SW 1271 (cell line): ENCODE data around the gene NDUFV3.
"Not testable (repeated sequence)": the region's sequence is repeated elsewhere in the genome, so short reads cannot be mapped to it uniquely, and the experiment has no call there.

Experiments
- DNase-seq, 2 experiments: peaks; one replicate each; lab custom pipeline; 2025; lab: John Stamatoyannopoulos, UW

The NDUFV3 gene

DNA sequence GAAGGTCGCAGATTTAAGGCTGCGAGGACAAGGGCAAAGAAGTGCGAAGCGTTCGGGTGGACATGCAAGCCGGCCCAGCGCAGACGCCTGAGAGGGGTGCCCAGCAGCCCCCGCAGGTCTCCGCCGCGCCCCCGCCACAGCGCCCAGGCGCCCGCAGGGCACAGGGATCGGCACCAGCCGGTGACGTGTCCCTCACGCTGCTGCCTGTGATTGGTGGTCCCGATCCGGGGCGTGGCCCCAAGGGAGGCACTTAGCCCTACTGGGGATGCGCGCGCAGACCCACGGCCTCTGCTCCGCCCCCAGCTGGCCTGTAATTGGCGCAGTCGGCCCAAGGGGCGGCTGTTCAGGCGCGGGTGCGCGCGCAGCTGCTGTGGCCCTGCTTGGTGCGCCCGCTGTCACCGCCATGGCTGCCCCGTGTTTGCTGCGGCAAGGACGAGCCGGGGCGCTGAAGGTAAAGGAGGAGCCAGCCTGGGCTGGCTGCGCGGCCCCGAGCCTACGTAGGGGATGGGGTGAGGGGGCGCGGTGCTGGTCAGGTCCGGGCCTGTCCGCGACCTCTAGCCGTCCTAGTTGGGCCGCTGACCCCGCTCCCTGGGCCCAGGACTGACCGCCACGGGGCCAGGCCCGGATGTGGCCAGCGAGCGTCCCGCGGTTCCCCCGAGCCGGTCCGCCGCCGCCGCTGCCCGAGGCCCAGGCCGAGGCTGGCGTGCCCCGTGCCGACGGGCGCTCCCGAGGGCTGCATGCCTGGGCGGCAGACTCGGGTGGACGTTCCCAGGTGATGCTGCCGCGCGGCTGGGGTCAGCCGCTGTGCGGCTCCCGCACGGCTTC is at the start of gene NDUFV3:
TSS of gene NDUFV3 (plus strand) at position 379 of the 825 bp plus-strand sequence. CDS start at position 404, 25 bp downstream.
- peak; percentile 90 to 91 for DNase-seq

DNA sequence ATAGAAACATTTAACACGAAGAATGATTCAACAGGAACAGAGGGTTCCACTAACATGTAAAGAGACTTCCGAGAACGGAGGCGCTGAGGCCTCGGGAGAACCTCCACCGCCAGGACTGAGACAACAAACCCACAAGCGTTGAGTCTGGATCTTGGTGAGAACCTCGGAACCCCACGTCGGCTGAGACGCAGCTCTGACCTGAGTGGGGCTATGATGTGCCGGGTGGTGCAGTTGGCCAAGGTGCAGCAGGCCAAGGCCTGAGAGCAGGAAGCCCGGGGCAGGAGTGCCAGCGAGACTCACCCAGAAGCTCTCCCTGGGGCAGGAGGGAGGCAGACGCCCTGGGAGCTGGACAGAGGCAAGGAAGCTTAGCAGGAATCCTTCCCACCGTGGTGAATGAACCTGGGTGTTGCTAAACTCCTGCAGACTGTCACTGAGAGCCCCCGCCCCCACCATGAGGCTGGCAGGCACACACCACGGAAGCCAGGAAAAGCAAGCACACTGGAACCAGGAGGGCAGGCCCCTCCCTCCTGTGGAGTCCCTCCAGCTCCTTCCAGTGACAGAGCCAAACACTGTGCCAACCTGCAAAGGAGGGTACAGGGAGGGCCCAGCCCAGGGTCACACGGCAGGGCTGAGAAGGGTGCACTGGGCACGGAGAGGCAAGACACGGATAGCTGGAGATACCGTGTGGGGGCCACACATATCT is 48.5 kb upstream of the NDUFV3 start:
- no peak for DNase-seq

DNA sequence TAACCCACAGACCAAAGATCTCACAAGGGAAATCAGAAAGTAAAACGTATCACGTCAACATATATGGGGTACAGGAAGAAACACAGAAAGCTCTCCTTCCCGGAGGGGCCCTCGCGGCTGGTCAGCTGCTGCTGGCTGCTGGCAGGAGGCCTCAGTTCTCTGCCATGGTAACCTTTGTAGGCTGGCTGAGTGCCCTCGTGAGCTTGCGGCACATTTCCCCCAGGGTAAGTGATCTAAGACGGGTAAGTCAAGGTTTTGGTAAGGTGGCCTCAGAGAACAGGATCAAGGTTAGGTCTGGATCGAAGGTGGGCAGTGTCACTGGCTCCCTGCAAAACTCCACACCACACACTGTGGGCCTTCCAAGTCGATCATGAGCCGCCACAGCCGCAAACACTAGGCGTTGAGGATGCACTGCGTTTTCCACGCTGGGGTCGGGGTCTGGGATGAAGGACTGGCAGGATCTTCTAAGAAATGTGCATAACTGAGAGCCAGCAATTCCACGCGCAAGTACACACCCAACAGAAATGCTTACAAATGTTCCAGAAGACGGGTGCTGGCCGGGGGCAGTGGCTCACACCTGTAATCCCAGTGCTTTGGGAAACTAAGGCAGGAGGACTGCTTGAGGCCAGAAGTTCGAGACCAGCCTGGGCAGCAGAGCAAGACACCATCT is 47.7 kb upstream of the NDUFV3 start:
- DNase-seq, result no peak

DNA sequence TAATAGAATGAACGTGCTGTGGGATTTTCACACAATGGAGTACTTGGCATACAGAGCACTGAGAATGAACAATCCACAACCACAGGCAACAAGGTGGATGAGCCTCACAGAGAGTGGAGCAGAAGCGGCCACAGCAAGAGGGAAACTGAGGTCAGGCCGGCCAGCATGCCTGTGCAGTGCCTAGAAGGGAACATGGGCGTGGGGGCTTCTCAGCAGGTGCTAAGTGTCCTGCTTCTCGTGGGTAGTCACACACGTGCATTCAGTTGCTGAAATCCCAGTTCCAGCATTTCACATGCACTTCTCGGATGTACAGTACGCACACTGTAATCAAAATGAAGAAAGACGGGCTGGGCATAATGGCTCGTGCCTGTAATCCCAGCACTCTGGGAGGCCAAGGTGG is 46.9 kb upstream of the NDUFV3 start:
- no peak for DNase-seq

DNA sequence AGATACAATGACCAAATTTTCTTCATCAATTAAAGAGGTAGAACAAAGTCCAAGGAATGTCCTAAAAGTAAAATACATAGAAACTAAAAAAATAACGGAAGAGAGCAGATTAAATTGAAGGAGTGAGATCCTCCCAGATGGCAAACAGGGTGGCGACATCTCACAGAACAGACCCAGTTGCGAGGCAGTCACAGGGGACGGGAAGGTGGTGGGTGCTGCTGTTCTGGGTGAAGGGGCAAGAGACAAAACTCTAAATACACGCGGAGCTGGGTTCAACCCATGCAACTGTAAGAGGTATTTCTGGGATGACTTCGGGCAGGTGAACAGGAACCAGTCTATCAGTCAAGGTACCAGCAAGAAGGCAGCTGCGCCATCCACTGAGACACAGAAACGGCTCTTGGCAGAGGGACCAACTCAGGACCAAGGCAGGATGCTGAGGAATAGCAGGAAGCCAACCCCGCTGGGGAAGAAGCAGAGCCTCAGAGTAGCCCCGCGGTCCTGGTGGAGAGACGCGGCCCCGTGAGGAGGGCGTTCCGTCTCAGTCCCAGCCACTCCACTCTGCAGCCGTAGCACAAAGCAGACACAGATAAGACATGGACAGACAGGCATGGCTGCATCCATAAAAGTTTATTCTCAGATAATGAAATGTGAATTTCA is 45.9 kb upstream of the NDUFV3 start:
- no peak for DNase-seq

DNA sequence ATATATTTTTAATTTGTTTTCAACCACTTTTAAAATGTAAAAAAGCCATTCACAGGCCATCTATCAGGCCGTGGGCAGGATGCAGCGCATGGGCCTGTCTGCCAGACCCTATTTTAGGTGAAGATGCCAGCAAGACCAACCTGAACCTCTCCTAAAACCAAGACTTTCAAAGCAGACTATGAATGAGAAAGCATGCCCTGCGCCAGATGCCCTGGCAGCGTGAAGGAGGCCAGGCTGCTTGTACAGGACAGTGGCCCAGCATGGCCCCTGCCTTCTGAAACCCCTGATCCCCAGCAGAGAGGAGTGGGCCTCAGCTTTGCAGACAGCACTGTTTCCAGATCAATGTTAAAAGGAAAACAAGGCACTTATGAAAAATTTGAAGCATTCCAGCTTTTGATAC is 45.4 kb upstream of the NDUFV3 start:
- DNase-seq, result no peak

DNA sequence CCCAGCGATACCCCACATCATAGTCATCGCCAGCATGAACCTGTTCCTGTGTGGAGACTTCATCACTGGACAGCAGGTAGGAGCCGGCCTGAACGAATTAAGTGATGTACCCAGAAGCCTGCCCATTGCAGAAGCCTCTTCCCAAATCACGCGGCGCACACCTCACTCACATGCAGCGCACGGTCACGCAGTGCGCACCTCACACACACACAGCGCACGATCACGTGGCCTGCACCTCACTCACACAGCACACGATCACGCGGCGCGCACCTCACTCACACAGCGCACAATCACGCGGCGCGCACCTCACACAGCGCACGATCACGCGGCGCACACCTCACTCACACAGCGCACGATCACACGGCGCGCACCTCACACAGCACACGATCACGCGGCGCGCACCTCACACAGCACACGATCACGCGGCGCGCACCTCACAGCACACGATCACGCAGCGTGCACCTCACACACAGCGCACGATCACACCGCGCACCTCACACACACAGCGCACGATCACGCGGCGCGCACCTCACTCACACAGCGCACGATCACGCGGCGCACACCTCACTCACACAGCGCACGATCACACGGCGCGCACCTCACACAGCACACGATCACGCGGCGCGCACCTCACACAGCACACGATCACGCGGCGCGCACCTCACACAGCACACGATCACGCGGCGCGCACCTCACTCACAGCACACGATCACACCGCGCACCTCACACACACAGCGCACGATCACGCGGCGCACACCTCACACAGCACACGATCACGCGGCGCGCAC is 44.8 kb upstream of the NDUFV3 start:
- DNase-seq, result not testable (repeated sequence)

DNA sequence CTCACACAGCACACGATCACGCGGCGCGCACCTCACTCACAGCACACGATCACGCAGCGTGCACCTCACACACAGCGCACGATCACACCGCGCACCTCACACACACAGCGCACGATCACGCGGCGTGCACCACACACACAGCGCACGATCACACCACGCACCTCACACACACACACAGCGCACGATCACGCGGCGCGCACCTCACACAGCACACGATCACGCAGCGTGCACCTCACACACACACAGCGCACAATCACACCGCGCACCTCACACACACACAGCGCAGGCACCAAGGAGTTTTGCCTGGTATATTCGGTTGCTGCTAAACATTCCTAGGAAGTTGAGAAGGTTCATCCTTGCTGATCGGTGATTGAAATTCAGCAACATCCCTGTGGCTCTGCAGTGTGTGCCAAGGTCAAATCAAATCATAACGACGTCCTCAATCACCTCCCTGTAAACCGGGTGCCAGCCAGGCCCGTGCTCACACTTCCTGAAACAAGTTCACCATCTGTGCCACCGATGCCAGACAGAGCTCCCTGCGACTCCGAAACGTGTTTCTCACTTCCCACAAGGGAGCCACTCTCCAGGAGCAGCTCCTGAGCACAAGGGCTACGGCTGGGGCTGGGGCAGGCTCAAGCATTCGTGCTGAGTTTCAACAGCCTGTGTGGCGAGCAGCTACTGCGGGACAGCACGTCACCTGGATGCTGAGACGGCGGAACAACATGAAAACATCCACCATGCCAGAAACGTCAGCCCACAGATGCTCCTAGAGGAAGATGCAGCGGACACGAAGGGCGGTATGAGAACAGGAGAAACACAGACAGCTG is 44.0 kb upstream of the NDUFV3 start:
- DNase-seq, result no peak

DNA sequence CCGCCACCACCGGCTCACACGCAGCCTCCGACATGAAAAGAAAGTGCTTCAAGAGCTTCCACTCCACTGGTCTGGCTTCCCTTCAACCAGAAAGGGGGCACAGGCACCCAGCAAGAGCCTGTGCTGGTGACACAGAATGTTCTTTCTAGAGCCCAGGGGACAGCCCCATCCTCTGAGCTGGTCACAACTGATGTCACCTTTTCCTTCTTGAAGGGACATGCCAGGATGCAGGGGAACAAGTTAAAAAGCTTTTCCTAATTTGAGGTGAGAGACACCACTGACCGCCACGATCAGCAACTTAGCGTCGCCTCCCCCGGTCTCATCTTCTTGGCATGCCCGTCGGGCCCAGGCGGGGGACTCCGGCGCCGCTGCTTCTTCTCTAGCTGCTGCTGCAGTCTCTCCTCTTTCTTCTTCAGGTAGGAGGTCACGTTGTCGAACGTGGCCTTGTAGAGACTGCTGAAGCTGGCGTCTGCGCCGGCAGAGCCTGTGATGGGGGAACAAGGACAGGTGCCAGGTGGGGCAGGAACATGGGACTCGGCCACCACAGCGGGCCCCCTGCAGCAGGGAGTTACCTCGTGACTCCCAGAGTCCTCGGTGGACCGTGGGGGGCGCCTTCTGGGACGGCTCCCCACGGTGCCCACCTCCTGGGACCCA is 43.2 kb upstream of the NDUFV3 start:
- DNase-seq, result no peak

DNA sequence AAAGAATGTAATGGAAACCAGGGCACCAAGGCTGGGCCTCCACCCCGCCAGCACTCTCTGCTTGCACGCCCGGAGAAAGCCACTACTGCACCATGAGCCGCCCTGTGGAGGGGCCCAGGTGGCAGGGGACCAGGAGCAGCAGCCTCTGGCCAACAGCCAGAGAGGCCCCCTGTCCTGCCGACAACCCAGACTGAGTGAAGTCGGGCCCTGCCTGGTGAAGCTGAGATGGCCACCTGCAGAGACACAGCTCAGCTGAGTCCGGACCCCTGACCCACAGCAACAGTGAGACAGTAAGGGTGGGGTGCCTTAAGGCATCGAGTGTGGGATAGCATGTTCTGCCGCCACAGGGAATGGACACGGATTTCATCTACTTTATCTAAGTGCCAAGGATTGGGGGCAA is 42.6 kb upstream of the NDUFV3 start:
- DNase-seq, result no peak

DNA sequence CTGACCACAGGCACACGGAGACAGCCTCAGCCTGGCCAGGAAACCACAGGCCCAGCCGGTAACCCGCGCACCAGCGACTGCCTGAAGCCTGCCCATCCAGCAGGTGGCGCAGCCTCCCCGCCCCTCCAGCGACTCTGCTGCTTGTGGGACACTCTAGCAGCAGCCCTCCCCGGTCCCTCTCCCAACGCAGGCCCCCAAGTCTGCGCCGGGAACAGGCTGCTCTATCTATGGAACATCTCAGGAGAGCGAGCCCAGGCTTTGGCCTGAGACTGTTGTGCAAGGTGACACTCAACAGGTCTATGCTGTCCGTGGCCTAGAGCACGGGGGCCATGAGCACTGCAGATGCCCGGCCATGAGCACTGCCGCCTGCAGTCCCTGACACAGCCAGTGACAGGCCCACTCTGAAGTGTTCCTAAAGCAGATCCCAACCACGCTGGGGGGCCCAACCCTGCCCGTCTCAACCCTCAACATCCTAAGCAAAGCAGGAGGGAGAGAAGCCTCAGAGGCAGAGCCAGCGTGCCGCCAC is 42.2 kb upstream of the NDUFV3 start:
- no peak for DNase-seq

DNA sequence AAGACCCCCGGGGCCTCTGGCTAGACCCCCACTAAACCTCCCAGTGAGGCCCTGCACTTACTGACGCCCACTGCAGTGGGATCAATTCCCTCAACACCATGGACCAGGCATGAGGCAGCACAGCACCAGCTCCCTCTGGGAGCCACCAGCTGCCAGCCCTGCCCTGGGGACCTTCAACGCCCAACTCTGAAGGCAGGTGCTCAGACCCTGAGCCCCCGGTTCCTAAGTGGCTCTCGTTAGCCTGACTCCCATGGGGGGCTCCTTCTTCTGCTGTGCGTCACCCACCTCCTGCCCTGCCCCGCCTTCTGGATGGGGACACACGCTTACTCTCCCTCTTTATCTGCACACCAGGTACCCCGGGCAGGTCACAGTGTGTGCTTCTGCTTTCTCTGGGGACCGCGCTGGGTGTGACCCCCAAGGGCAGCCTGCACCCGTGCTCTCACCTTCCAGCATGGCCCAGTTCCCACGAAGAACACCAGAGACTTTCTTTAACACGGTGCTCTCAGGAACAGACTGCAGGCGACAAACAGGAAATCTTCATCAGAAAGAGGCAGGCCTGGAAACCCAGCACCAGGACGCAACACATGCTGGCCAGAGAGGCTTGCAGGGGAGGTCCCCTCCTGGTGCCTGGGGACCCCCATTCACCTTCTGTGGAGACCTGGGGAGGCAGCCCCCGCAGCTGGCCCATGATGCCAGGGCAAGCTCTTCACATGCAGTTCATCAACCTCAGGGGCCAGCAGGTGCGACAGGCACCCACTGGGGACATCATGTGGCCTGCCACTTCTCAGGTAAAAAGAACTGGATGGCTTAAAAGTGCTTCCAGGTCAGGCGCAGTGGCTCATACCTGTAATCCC is 41.1 kb upstream of the NDUFV3 start:
- no peak for DNase-seq

DNA sequence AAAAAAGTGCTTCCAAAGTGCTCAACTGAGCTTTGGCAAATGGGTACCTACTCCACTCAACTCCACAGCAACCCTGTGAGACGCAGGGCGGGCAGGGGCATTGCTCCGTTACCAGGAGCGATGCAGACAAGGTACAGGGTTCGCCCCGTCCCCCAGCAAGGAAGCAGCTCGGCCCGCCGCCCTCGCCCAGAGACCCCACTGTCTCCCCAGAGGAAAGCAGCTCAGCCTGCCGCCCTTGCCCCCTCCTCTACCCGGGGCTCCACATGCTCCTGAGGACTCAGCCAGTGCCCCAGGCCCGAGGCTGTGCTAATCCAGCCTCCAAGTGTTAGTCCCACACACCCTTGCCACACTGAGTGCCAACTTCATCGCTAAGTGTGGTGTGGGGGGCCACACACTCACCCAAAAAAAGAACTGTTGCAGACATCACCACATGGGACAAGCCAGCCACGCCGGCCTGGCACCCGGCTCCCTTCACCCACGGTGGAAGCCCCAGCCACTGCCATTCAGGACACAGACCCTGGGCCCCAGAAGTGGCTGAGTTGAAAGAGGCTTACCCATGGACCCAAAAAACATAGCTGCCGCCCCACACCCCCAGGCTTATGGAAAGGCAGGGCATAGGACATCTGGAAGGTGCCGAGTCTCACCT is 40.1 kb upstream of the NDUFV3 start:
- no peak for DNase-seq

DNA sequence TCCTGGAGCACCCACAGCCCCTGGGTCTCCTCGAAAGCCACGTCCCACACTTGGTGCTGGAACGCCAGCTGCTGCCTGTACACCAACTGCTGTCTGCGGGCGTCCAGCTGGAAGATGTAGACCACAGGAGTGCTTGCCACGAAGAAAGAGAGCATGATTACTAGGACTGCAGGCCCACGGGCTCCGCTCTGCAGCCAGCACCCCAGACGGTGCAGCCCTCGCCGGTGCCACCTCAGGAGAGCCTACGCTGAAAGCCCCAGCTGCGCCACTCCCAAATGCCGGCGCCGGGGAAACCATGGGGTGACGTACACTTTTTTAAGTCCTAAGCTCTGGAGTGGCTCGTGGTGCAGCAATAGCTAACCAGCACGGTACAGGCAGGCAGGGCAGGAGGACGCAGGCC is 39.5 kb upstream of the NDUFV3 start:
- DNase-seq, result no peak

DNA sequence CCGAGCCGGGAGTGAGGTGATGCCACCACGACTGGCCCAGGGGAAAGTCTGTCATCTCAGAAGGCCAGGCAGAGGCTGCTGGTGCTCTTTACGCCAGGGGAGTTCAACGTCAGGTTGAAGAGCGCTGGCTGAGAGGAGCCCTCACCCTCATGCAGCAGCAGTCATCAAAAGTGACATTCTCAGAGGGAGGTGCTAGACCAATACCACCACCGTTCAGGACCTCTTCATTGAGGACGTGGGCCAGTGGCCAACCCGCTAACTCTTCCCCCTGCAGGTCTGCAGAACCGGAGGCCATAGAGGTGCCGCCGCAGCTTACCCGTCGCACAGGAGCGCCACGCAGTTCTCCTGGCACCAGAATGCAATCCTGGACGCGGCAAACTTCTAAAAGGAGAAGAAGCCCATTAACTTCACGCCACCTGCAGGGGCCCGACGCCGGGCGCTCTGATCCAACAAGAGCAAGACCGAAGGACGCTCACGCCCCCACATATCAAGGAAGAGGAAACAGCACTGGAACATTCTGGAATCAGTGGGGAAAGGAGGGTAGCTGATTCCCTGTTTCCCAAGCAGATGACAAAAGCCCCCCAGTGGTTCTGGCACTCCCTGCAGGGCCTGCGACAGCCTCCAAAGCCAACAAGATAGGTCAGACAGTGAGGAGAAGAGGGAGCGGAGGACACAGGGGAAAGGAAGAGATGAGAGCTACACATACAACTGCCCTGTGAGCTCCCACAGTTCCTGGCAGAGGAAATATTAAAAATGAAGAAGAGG is 38.7 kb upstream of the NDUFV3 start:
- no peak for DNase-seq

DNA sequence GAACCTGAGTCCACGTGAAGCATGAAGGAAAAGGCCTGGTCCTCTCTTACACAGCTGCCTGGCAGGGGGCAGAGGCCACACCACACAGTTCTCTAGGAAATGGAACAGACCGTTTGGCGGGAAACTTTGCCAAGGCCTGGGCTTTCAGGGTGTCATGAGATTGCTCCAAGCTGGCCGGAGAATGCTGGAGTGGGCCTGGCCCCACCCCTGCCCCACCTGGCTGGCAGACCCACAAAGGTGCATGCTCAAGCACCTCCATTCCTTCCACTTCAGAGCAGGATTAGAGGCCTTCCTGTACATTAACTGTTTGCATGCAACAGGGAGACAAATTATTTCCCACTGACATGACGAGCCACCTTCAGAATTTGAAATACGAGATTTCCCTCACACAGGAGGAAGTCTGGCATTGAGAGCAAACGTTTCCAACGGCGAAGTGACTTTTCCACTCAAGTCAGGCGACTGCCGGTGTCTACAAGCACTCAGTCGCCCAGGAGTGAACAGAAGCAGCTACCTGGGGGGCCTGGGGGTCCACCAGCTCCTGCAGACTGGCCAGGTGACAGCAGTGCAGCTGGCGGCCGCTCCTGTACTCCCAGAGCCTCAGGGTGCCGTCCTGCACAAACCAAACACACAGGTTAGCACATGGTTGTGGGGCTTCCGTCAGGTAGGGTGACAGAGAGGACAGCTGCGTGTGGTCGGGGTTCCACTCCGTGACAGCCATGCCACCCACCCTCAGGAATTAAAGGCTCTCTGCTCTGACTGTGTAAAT is 37.8 kb upstream of the NDUFV3 start:
- DNase-seq, result no peak

DNA sequence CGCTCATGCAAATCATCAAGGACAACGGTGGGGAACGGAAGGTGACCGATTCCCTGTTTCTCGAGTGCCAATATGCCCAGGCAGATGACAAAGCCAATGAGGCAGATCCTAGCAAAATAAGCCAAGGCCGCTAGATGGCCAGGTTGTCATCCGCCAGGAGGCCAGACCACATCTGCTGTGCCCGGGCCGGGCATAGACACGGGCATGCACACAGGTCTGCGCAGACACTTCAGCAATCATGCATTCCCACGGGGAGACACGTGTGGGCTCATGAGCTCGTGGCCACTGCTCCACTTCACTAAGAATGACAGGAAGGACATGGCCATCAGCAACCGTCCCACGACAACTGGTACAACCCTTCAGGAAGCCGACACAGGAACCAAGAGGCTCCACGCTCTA is 37.2 kb upstream of the NDUFV3 start:
- no peak for DNase-seq
